Inferior parietal cortex (tissue), 1 donor: ENCODE results near the gene FITM2.
"Not testable (repeated sequence)": the region's sequence is repeated elsewhere in the genome, so short reads cannot be mapped to it uniquely, and the experiment has no call there.

ENCODE experiments used
- DNase-seq: peaks from one replicate; pipeline ENCODE4 v3.0.0-alpha.2; 2016; ENCODE audit errors: extremely low spot score

The FITM2 gene

GRCh38 chr20:44310664-44311639, at the start of gene FITM2:
FITM2 (minus strand) TSS chr20:44311202; CDS start chr20:44311148, 54 bp downstream.
- DNase-seq: peak; percentile 96

GRCh38 chr20:44360221-44360620, 49.2 kb upstream of the FITM2 start:
- no peak for DNase-seq

GRCh38 chr20:44358776-44359175, 47.8 kb upstream of the FITM2 start:
- DNase-seq: no peak

GRCh38 chr20:44357555-44358125, 46.6 kb upstream of the FITM2 start:
- no peak for DNase-seq

- no peak for DNase-seq
These were observed 46.0 kb upstream of the FITM2 start for GRCh38 chr20:44357020-44357419.

GRCh38 chr20:44356353-44356723, 45.3 kb upstream of the FITM2 start:
- DNase-seq: no peak

- no peak for DNase-seq
These were observed 44.7 kb upstream of the FITM2 start, which contains the start of gene HNF4A for GRCh38 chr20:44355498-44356352. HNF4A (plus strand) TSS chr20:44355699; CDS start chr20:44355805, 106 bp downstream.

- no peak for DNase-seq
These were observed 44.0 kb upstream of the FITM2 start for GRCh38 chr20:44354979-44355497.

- DNase-seq: no peak
These were observed 39.6 kb upstream of the FITM2 start for GRCh38 chr20:44350567-44350966.

- no peak for DNase-seq
These were observed 38.3 kb upstream of the FITM2 start for GRCh38 chr20:44349349-44349748.

GRCh38 chr20:44348168-44348659, 37.2 kb upstream of the FITM2 start:
- DNase-seq: no peak

- DNase-seq: not testable (repeated sequence)
These were observed 34.9 kb upstream of the FITM2 start for GRCh38 chr20:44345941-44346340.

GRCh38 chr20:44345147-44345546, 34.1 kb upstream of the FITM2 start:
- DNase-seq: no peak

GRCh38 chr20:44344723-44345122, 33.7 kb upstream of the FITM2 start:
- no peak for DNase-seq

GRCh38 chr20:44343162-44343675, 32.2 kb upstream of the FITM2 start:
- DNase-seq: no peak

- DNase-seq: no peak
These were observed 31.2 kb upstream of the FITM2 start for GRCh38 chr20:44342248-44342647.

- no peak for DNase-seq
These were observed 25.9 kb upstream of the FITM2 start, which contains the start of gene R3HDML for GRCh38 chr20:44336725-44337380. R3HDML (plus strand) TSS chr20:44337043; CDS start chr20:44337158, 115 bp downstream.

GRCh38 chr20:44336086-44336485, 25.1 kb upstream of the FITM2 start:
- DNase-seq: no peak

GRCh38 chr20:44335675-44336074, 24.7 kb upstream of the FITM2 start:
- DNase-seq: no peak

GRCh38 chr20:44334709-44335108, 23.7 kb upstream of the FITM2 start:
- DNase-seq: no peak

- DNase-seq: no peak
These were observed 23.3 kb upstream of the FITM2 start for GRCh38 chr20:44334306-44334705.
